GM23338 (cell line): ENCODE results near the gene TMEM245. TPM values are rescaled to one million over a fixed set of nuclear protein-coding genes. Genes with fewer than 3 reads are reported as not detected.
"Not testable (repeated sequence)": the region's sequence is repeated elsewhere in the genome, so short reads cannot be mapped to it uniquely, and the experiment has no call there.

Experiments used
- ATAC-seq: fragments of 200-7000 bp; cut with Tn5 transposase; 3 replicates; pipeline ENCODE4 v1.9.1; 2020
- DNase-seq: peaks from one replicate; pipeline ENCODE4 v3.0.0-alpha.2; 2015; ENCODE audit warnings: low spot score
- H2AFZ ChIP-seq: fragments of 200-600 bp; sonication (generic); 2 replicates; pipeline ENCODE4 v1.8.0; 2016; ENCODE audit warnings: antibody characterized with exemption, mild to moderate bottlenecking, moderate library complexity
- H3F3A ChIP-seq: fragments of 200-600 bp; sonication (generic); replicated peaks from 2 replicates; pipeline ENCODE4 v1.8.0; 2017; ENCODE audit warnings: antibody characterized with exemption, mixed run types, low read depth
- H3K27ac ChIP-seq: fragments of 200-600 bp; sonication (generic); 2 replicates; pipeline ENCODE4 v1.6.1; 2016; ENCODE audit warnings: low read depth
- H3K27me3 ChIP-seq: fragments of 200-600 bp; sonication (generic); 2 replicates; pipeline ENCODE4 v1.8.0; 2016; ENCODE audit warnings: mild to moderate bottlenecking, mixed run types, moderate library complexity; ENCODE audit not compliant: insufficient read depth
- H3K36me3 ChIP-seq: fragments of 200-600 bp; sonication (generic); 2 replicates; pipeline ENCODE4 v1.8.0; 2016; ENCODE audit warnings: mild to moderate bottlenecking; ENCODE audit not compliant: insufficient read depth
- H3K4me1 ChIP-seq: fragments of 200-600 bp; sonication (generic); 2 replicates; pipeline ENCODE4 v1.8.0; 2016; ENCODE audit warnings: mild to moderate bottlenecking, moderate library complexity; ENCODE audit not compliant: insufficient read depth
- H3K4me2 ChIP-seq: fragments of 200-600 bp; sonication (generic); 2 replicates; pipeline ENCODE4 v1.7.1; 2017; ENCODE audit warnings: mixed run types
- H3K4me3 ChIP-seq: fragments of 200-600 bp; sonication (generic); 2 replicates; pipeline ENCODE4 v1.6.1; 2016; ENCODE audit warnings: mixed run types
- H3K79me2 ChIP-seq: fragments of 200-600 bp; sonication (generic); replicated peaks from 2 replicates; pipeline ENCODE4 v1.8.0; 2017; ENCODE audit warnings: mild to moderate bottlenecking; ENCODE audit not compliant: insufficient read depth
- H3K9me2 ChIP-seq: fragments of 200-600 bp; sonication (generic); 2 replicates; pipeline ENCODE4 v1.8.0; 2017; ENCODE audit not compliant: insufficient read depth
- H4K20me1 ChIP-seq: fragments of 200-600 bp; sonication (generic); replicated peaks from 2 replicates; pipeline ENCODE4 v1.8.0; 2017; ENCODE audit warnings: mild to moderate bottlenecking; ENCODE audit not compliant: insufficient read depth
- H3K27ac Mint-ChIP-seq: 2 replicates; pipeline ENCODE4 v1.8.0; 2020; ENCODE audit warnings: inconsistent platforms, mild to moderate bottlenecking, moderate library complexity, mixed read lengths
- H3K27me3 Mint-ChIP-seq: 3 replicates; pipeline ENCODE4 v1.8.0; 2022; ENCODE audit warnings: low read depth, mild to moderate bottlenecking, moderate library complexity, mixed read lengths, inconsistent platforms; ENCODE audit not compliant: insufficient read depth, poor library complexity
- H3K36me3 Mint-ChIP-seq: 3 replicates; pipeline ENCODE4 v1.8.0; 2021; ENCODE audit warnings: low read depth, mild to moderate bottlenecking, inconsistent platforms, moderate library complexity, mixed read lengths
- H3K4me1 Mint-ChIP-seq: 3 replicates; pipeline ENCODE4 v1.8.0; 2020; ENCODE audit warnings: mild to moderate bottlenecking, inconsistent platforms, mixed read lengths
- H3K4me3 Mint-ChIP-seq: 3 replicates; pipeline ENCODE4 v1.8.0; 2021; ENCODE audit warnings: moderate library complexity, mild to moderate bottlenecking, inconsistent platforms, mixed read lengths
- H3K9me3 Mint-ChIP-seq: 3 replicates; pipeline ENCODE4 v1.8.0; 2020; ENCODE audit warnings: moderate library complexity, mild to moderate bottlenecking, inconsistent platforms, mixed read lengths
- CTCF ChIP-seq, 2 experiments: fragments of 200-600 bp in 1 of 2; sonication (generic) in 1 of 2; conservative IDR thresholded peaks; 2 replicates each; pipeline versions ENCODE4 v1.5.1 to v1.6.1; 2016 to 2017; ENCODE audit warnings: antibody characterized with exemption in 2 of 2, low read depth in 2 of 2, mild to moderate bottlenecking in 2 of 2, moderate library complexity in 1 of 2
- ZNF462 ChIP-seq: fragments of 250-450 bp; sonication (Bioruptor Pico); IDR thresholded peaks from 2 replicates; pipeline ENCODE4 v1.5.0; 2020; ENCODE audit warnings: mild to moderate bottlenecking, moderate library complexity
- polyA plus RNA-seq: library from polyadenylated mRNA; unstranded; fragments of >200 nt; fragmentation: Nextera tagmentation; extraction: Ambion mirVana; gene quantifications from 2 replicates; pipeline ENCODE4 v1.2.1, GENCODE V29; 2016
- total RNA-seq: library from RNA; depleted of rRNA; stranded (reverse); fragments of >200 nt; shearing (Covaris generic); gene quantifications from 2 replicates; pipeline ENCODE4 v1.2.3, GENCODE V29; 2014

The TMEM245 gene
- total and polyA plus RNA-seq, 2 experiments from 2014 or later = 17.3 to 64.1 TPM

GRCh38 chr9:109129470-109130197, 9.9 kb upstream of the TMEM245 start:
- no peak overlapping the region for H3K27ac ChIP-seq
- Mint-ChIP-seq H3K4me3 (no peak overlapping the region), H3K36me3 (no peaks in the 10 kb centered on the region), H3K9me3 (no peaks in the 10 kb centered on the region), H3K27me3 (peaks cover 5% of the 10 kb centered on the region), H3K27ac (no peak overlapping the region), H3K4me1 (no peaks in the 10 kb centered on the region)
- no peaks in the 10 kb centered on the region for H3K4me1 ChIP-seq
- no peak overlapping the region for H3K4me3 ChIP-seq
- no peak overlapping the region for H3K4me2 ChIP-seq
- TF ChIP-seq CTCF (conservative IDR thresholded peaks at IDR 0.05; ENCODE audit: low read depth in 2 of 2) (no peak), ZNF462 (CRISPR knock-in tag) (no peak)
- no peaks in the 10 kb centered on the region for H3F3A ChIP-seq
- H3K36me3 ChIP-seq = no peaks in the 10 kb centered on the region
- no peak for ATAC-seq
- DNase-seq = no peak
- no peaks in the 10 kb centered on the region for H4K20me1 ChIP-seq
- no peaks in the 10 kb centered on the region for H3K9me2 ChIP-seq
- no peaks in the 10 kb centered on the region for H3K27me3 ChIP-seq
- H3K79me2 ChIP-seq = no peaks in the 10 kb centered on the region
- H2AFZ ChIP-seq = no peak overlapping the region

GRCh38 chr9:109126671-109127070, 6.9 kb upstream of the TMEM245 start:
- H3K27ac ChIP-seq, H3K27ac Mint-ChIP-seq, H3K4me1 Mint-ChIP-seq, H3K36me3 ChIP-seq, H3K36me3 Mint-ChIP-seq, H3K9me3 Mint-ChIP-seq, H3K9me2 ChIP-seq, H3F3A ChIP-seq, H3K4me1 ChIP-seq, H3K27me3 ChIP-seq, H3K4me3 ChIP-seq, H4K20me1 ChIP-seq, H3K4me2 ChIP-seq, H2AFZ ChIP-seq, DNase-seq, H3K79me2 ChIP-seq, ATAC-seq, H3K4me3 Mint-ChIP-seq, H3K27me3 Mint-ChIP-seq: not testable (repeated sequence)
